GM19463 (cell line): ENCODE data around the gene PID1.
"Not testable (repeated sequence)": the region's sequence is repeated elsewhere in the genome, so short reads cannot be mapped to it uniquely, and the experiment has no call there.

Experiments used
- ATAC-seq: cut with Tn5 transposase; IDR thresholded peaks from one replicate; pipeline ENCODE4 v1.9.1; 2021; ENCODE audit warnings: mild to moderate bottlenecking, moderate library complexity; ENCODE audit not compliant: unreplicated experiment

The PID1 gene

GRCh38 chr2:229220254-229220653, 50.8 kb downstream of the PID1 start:
- no peak for ATAC-seq

GRCh38 chr2:229218329-229218921, 52.7 kb downstream of the PID1 start:
- ATAC-seq, result no peak

GRCh38 chr2:229212241-229212640, 58.8 kb downstream of the PID1 start:
- no peak for ATAC-seq

GRCh38 chr2:229210641-229211040, 60.4 kb downstream of the PID1 start:
- no peak for ATAC-seq

GRCh38 chr2:229206548-229206947, 64.5 kb downstream of the PID1 start:
- no peak for ATAC-seq

GRCh38 chr2:229205704-229206103, 65.4 kb downstream of the PID1 start:
- no peak for ATAC-seq

GRCh38 chr2:229202646-229203045, 68.4 kb downstream of the PID1 start:
- no peak for ATAC-seq

GRCh38 chr2:229201521-229201920, 69.6 kb downstream of the PID1 start:
- ATAC-seq, result no peak

- no peak for ATAC-seq
These were observed 71.8 kb downstream of the PID1 start for GRCh38 chr2:229199267-229199666.

GRCh38 chr2:229196448-229196847, 74.6 kb downstream of the PID1 start:
- ATAC-seq, result no peak

GRCh38 chr2:229195346-229195947, 75.6 kb downstream of the PID1 start:
- ATAC-seq, result no peak

GRCh38 chr2:229193281-229193680, 77.8 kb downstream of the PID1 start:
- no peak for ATAC-seq

GRCh38 chr2:229191413-229191812, 79.7 kb downstream of the PID1 start:
- ATAC-seq, result no peak

GRCh38 chr2:229187123-229187522, 84.0 kb downstream of the PID1 start:
- not testable (repeated sequence) for ATAC-seq

GRCh38 chr2:229181641-229182040, 89.4 kb downstream of the PID1 start:
- ATAC-seq, result no peak

- no peak for ATAC-seq
These were observed 90.4 kb downstream of the PID1 start for GRCh38 chr2:229180658-229181057.

- no peak for ATAC-seq
These were observed 91.5 kb downstream of the PID1 start for GRCh38 chr2:229179628-229180027.

- ATAC-seq, result no peak
These were observed 92.4 kb downstream of the PID1 start for GRCh38 chr2:229178706-229179105.

GRCh38 chr2:229178117-229178516, 93.0 kb downstream of the PID1 start:
- no peak for ATAC-seq

GRCh38 chr2:229176136-229176535, 95.0 kb downstream of the PID1 start:
- no peak for ATAC-seq

GRCh38 chr2:229175497-229175863, 95.6 kb downstream of the PID1 start:
- ATAC-seq, result no peak

- no peak for ATAC-seq
These were observed 96.1 kb downstream of the PID1 start for GRCh38 chr2:229174794-229175496.
